ENCODE data around the gene AREL1. TPM values are rescaled to one million over a fixed set of nuclear protein-coding genes. Genes with fewer than 3 reads are reported as not detected.

AREL1 gene
- total and polyA plus RNA-seq, 10 of the 15 experiments (the other 5 are each of a cell fraction or from before 2014, with no cell fraction given): 6.2 to 40.4 (median 23.7) TPM

GRCh38 chr14:74704656-74705055, 8.2 kb downstream of the AREL1 start (continued):
- TF ChIP-seq IRF3 (IDR thresholded peaks at IDR 0.05): no peak
- TF ChIP-seq ZNF622 (IDR thresholded peaks at IDR 0.05): no peak

GRCh38 chr14:74703043-74703442, 9.8 kb downstream of the AREL1 start:
- H3K36me3 ChIP-seq (ENCODE audit: control insufficient read depth in 2 of 2, insufficient read depth in 2 of 2, low read length in 1 of 2): peaks cover 0 to 2% of the 10 kb centered on the region in 2 experiments; a peak in 3 of 4 replicates
- RAD21 ChIA-PET (ENCODE audit: unreplicated experiment): no interaction called here
- CTCF ChIA-PET: no interaction called here
- peaks cover 17% of the 10 kb centered on the region for H3K79me2 ChIP-seq (ENCODE audit: control insufficient read depth, insufficient read depth, low read length)
- no peak overlapping the region for H2AFZ ChIP-seq (ENCODE audit: control insufficient read depth, low read depth, low read length)
- in situ Hi-C loops (cut with MboI): no loop called here
- WGBS (ENCODE audit: insufficient coverage, insufficient replicate concordance, low lambda C conversion rate, missing lambda C conversion rate): 76% methylated on average over 3 of the region's 3 CpGs
- no peak overlapping the region for H3K4me3 ChIP-seq
- SMC1A ChIA-PET (ENCODE audit: uncharacterized antibody, unreplicated experiment): no interaction called here
- no peaks in the 10 kb centered on the region for H4K20me1 ChIP-seq (ENCODE audit: control insufficient read depth, insufficient read depth)
- no peak overlapping the region for H3K27ac ChIP-seq (ENCODE audit: control insufficient read depth, insufficient read depth)
- no peak for ATAC-seq
- POLR2A ChIA-PET: no interaction called here
- no peak for DNase-seq (ENCODE audit: low read depth, low spot score)
- intact Hi-C loops (cut with micrococcal nuclease; ENCODE audit: unreplicated experiment): no loop called here
- no peak for TF ChIP-seq ZNF384 (IDR thresholded peaks at IDR 0.05; ENCODE audit: borderline replicate concordance, low read depth, low read length)
- TF ChIP-seq RUNX3 (IDR thresholded peaks at IDR 0.05; ENCODE audit: low read length): no peak
- TF ChIP-seq POU2F2 (IDR thresholded peaks at IDR 0.05; ENCODE audit: borderline replicate concordance, low read depth, low read length): no peak
- no peak for TF ChIP-seq ZBTB11 (CRISPR knock-in tag; IDR thresholded peaks at IDR 0.05)
- TF ChIP-seq BCL11A (IDR thresholded peaks at IDR 0.05; ENCODE audit: low read depth, low read length): no peak
- no peak for TF ChIP-seq SMC3 (IDR thresholded peaks at IDR 0.05; ENCODE audit: borderline replicate concordance, low read length)
- no peak for TF ChIP-seq MYB (IDR thresholded peaks at IDR 0.05; ENCODE audit: borderline replicate concordance, low read depth, low read length)
- H3K27me3 ChIP-seq (replicated peaks in 1 of 2; ENCODE audit: control insufficient read depth in 2 of 2, insufficient read depth in 2 of 2, low read length in 1 of 2): no peaks in the 10 kb centered on the region
- peaks cover 9% of the 10 kb centered on the region; the same call in 2 of the 3 replicates for H3K9me3 ChIP-seq (replicated peaks; ENCODE audit: control insufficient read depth, insufficient read depth, low read length)
- no TSS peak for BruUV-seq (replicated peaks)
- no peaks in the 10 kb centered on the region for H3K4me1 ChIP-seq (ENCODE audit: control insufficient read depth, insufficient read depth, low read length)
- no peak overlapping the region for H3K4me2 ChIP-seq (ENCODE audit: control insufficient read depth, insufficient read depth)
- no peak overlapping the region for H3K9ac ChIP-seq (ENCODE audit: control insufficient read depth, insufficient read depth, low read length)
- no peak for FAIRE-seq

All from GM12878 (cell line).